C4-2B (cell line): ENCODE data around the gene HMGXB4.
A peak's percentile ranks its signal among the peaks of the same experiment; 100 is the strongest.

Source experiments
- H3K27ac ChIP-seq: fragments of 450-650 bp; 2 replicates; pipeline ENCODE4 v1.5.1; 2017
- CTCF ChIP-seq: fragments of 450-650 bp; conservative IDR thresholded peaks from 2 replicates; pipeline ENCODE4 v1.5.1; 2017; ENCODE audit warnings: mild to moderate bottlenecking
- ZFX ChIP-seq: fragments of 450-650 bp; IDR thresholded peaks from 2 replicates; pipeline ENCODE4 v1.6.1; 2017

The HMGXB4 gene

GRCh38 chr22:35324762-35325161 lies 67.5 kb downstream of the HMGXB4 start:
- H3K27ac ChIP-seq = no peak overlapping the region
- TF ChIP-seq ZFX = no peak
- TF ChIP-seq CTCF = no peak

GRCh38 chr22:35325209-35325608 lies 67.9 kb downstream of the HMGXB4 start:
- no peak overlapping the region for H3K27ac ChIP-seq
- TF ChIP-seq CTCF = no peak

GRCh38 chr22:35326854-35327562 lies 69.7 kb downstream of the HMGXB4 start:
- H3K27ac ChIP-seq = no peak overlapping the region
- TF ChIP-seq CTCF = no peak
- no peak for TF ChIP-seq ZFX

GRCh38 chr22:35327690-35328471 lies 70.6 kb downstream of the HMGXB4 start:
- H3K27ac ChIP-seq = peak overlapping the region; percentile 8; the same call in 1 of the 2 replicates
- no peak for TF ChIP-seq CTCF
- TF ChIP-seq ZFX = no peak

- peak overlapping the region; percentile 8; the same call in 1 of the 2 replicates for H3K27ac ChIP-seq
- TF ChIP-seq ZFX (no peak), CTCF (no peak)
These were observed 71.2 kb downstream of the HMGXB4 start for GRCh38 chr22:35328472-35328885.

GRCh38 chr22:35329114-35329847 lies 72.0 kb downstream of the HMGXB4 start:
- TF ChIP-seq CTCF (no peak), ZFX (no peak)
- peak overlapping the region; percentile 8; the same call in 1 of the 2 replicates for H3K27ac ChIP-seq
